ENCODE data around the gene SIK3. TPM values are rescaled to one million over a fixed set of nuclear protein-coding genes. Genes with fewer than 3 reads are reported as not detected.
"Not testable (repeated sequence)": the region's sequence is repeated elsewhere in the genome, so short reads cannot be mapped to it uniquely, and the experiment has no call there.

SIK3 gene
- total and polyA plus RNA-seq, 2 experiments from 2014 or later: 6.1 to 33.9 TPM

DNA sequence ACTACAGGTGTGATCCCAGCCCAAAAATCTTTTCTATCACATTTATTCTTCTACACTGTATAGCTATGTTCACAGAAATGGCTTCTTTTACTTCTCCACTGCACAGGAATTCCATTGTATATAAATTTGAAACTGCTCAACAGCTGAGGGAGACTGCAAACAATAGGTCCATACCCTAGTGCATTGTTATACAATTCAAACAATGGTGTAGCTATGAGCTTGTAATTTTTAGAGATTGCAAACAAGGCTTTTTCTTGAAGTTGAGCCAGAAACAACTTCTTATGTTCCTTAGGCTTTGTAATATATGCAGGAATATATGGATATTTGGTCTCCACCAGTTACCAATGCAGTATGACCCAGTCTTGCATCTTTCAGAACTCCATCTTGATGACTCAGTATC, 19.5 kb upstream of the SIK3 start:
- Mint-ChIP-seq H3K27ac (no peak overlapping the region), H3K4me1 (no peaks in the 10 kb centered on the region), H3K4me3 (no peak overlapping the region), H3K9me3 (no peaks in the 10 kb centered on the region), H3K36me3 (ENCODE audit: low read depth) (no peaks in the 10 kb centered on the region), H3K27me3 (ENCODE audit: insufficient read depth, low read depth, poor library complexity) (peaks cover 2% of the 10 kb centered on the region)
- no peaks in the 10 kb centered on the region for H3K27me3 ChIP-seq (ENCODE audit: insufficient read depth)
- H3K4me3 ChIP-seq: no peak overlapping the region
- no peak overlapping the region for H3K4me2 ChIP-seq
- H3K79me2 ChIP-seq (replicated peaks; ENCODE audit: insufficient read depth): no peaks in the 10 kb centered on the region
- no peaks in the 10 kb centered on the region for H3F3A ChIP-seq (replicated peaks; ENCODE audit: low read depth)
- H3K27ac ChIP-seq (ENCODE audit: low read depth): no peak overlapping the region
- no peaks in the 10 kb centered on the region for H3K9me2 ChIP-seq (ENCODE audit: insufficient read depth)
- no peak overlapping the region for H2AFZ ChIP-seq
- ATAC-seq (no peak), DNase-seq (ENCODE audit: low spot score) (no peak)
- no peaks in the 10 kb centered on the region for H3K4me1 ChIP-seq (ENCODE audit: insufficient read depth)
- no peaks in the 10 kb centered on the region for H3K36me3 ChIP-seq (ENCODE audit: insufficient read depth)
- H4K20me1 ChIP-seq (replicated peaks; ENCODE audit: insufficient read depth): no peaks in the 10 kb centered on the region
- TF ChIP-seq ZNF331 (CRISPR knock-in tag; IDR thresholded peaks at IDR 0.05; ENCODE audit: low read depth): no peak
- TF ChIP-seq, protein P1, sequence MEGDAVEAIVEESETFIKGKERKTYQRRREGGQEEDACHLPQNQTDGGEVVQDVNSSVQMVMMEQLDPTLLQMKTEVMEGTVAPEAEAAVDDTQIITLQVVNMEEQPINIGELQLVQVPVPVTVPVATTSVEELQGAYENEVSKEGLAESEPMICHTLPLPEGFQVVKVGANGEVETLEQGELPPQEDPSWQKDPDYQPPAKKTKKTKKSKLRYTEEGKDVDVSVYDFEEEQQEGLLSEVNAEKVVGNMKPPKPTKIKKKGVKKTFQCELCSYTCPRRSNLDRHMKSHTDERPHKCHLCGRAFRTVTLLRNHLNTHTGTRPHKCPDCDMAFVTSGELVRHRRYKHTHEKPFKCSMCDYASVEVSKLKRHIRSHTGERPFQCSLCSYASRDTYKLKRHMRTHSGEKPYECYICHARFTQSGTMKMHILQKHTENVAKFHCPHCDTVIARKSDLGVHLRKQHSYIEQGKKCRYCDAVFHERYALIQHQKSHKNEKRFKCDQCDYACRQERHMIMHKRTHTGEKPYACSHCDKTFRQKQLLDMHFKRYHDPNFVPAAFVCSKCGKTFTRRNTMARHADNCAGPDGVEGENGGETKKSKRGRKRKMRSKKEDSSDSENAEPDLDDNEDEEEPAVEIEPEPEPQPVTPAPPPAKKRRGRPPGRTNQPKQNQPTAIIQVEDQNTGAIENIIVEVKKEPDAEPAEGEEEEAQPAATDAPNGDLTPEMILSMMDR (conservative IDR thresholded peaks at IDR 0.05; ENCODE audit: low read depth in 2 of 2): no peak
- no peak for TF ChIP-seq JUNB (IDR thresholded peaks at IDR 0.05; ENCODE audit: unreplicated experiment)
- TF ChIP-seq EZH2phosphoT487 (IDR thresholded peaks at IDR 0.05; ENCODE audit: unreplicated experiment): no peak
- TF ChIP-seq, protein P2, sequence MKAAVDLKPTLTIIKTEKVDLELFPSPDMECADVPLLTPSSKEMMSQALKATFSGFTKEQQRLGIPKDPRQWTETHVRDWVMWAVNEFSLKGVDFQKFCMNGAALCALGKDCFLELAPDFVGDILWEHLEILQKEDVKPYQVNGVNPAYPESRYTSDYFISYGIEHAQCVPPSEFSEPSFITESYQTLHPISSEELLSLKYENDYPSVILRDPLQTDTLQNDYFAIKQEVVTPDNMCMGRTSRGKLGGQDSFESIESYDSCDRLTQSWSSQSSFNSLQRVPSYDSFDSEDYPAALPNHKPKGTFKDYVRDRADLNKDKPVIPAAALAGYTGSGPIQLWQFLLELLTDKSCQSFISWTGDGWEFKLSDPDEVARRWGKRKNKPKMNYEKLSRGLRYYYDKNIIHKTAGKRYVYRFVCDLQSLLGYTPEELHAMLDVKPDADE (IDR thresholded peaks at IDR 0.05): no peak
- no peak for TF ChIP-seq REST (IDR thresholded peaks at IDR 0.05; ENCODE audit: unreplicated experiment)
- TF ChIP-seq, protein P3, sequence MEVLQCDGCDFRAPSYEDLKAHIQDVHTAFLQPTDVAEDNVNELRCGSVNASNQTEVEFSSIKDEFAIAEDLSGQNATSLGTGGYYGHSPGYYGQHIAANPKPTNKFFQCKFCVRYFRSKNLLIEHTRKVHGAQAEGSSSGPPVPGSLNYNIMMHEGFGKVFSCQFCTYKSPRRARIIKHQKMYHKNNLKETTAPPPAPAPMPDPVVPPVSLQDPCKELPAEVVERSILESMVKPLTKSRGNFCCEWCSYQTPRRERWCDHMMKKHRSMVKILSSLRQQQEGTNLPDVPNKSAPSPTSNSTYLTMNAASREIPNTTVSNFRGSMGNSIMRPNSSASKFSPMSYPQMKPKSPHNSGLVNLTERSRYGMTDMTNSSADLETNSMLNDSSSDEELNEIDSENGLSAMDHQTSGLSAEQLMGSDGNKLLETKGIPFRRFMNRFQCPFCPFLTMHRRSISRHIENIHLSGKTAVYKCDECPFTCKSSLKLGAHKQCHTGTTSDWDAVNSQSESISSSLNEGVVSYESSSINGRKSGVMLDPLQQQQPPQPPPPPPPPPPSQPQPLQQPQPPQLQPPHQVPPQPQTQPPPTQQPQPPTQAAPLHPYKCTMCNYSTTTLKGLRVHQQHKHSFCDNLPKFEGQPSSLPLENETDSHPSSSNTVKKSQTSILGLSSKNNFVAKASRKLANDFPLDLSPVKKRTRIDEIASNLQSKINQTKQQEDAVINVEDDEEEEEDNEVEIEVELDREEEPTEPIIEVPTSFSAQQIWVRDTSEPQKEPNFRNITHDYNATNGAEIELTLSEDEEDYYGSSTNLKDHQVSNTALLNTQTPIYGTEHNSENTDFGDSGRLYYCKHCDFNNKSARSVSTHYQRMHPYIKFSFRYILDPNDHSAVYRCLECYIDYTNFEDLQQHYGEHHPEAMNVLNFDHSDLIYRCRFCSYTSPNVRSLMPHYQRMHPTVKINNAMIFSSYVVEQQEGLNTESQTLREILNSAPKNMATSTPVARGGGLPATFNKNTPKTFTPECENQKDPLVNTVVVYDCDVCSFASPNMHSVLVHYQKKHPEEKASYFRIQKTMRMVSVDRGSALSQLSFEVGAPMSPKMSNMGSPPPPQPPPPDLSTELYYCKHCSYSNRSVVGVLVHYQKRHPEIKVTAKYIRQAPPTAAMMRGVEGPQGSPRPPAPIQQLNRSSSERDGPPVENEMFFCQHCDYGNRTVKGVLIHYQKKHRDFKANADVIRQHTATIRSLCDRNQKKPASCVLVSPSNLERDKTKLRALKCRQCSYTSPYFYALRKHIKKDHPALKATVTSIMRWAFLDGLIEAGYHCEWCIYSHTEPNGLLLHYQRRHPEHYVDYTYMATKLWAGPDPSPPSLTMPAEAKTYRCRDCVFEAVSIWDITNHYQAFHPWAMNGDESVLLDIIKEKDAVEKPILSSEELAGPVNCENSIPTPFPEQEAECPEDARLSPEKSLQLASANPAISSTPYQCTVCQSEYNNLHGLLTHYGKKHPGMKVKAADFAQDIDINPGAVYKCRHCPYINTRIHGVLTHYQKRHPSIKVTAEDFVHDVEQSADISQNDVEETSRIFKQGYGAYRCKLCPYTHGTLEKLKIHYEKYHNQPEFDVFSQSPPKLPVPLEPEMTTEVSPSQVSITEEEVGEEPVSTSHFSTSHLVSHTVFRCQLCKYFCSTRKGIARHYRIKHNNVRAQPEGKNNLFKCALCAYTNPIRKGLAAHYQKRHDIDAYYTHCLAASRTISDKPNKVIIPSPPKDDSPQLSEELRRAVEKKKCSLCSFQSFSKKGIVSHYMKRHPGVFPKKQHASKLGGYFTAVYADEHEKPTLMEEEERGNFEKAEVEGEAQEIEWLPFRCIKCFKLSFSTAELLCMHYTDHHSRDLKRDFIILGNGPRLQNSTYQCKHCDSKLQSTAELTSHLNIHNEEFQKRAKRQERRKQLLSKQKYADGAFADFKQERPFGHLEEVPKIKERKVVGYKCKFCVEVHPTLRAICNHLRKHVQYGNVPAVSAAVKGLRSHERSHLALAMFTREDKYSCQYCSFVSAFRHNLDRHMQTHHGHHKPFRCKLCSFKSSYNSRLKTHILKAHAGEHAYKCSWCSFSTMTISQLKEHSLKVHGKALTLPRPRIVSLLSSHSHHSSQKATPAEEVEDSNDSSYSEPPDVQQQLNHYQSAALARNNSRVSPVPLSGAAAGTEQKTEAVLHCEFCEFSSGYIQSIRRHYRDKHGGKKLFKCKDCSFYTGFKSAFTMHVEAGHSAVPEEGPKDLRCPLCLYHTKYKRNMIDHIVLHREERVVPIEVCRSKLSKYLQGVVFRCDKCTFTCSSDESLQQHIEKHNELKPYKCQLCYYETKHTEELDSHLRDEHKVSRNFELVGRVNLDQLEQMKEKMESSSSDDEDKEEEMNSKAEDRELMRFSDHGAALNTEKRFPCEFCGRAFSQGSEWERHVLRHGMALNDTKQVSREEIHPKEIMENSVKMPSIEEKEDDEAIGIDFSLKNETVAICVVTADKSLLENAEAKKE (CRISPR knock-in tag; IDR thresholded peaks at IDR 0.05): no peak
- no peak for TF ChIP-seq ZNF114 (CRISPR knock-in tag; IDR thresholded peaks at IDR 0.05)

- H3K4me3 ChIP-seq; H3K36me3 Mint-ChIP-seq (ENCODE audit: low read depth); H4K20me1 ChIP-seq (replicated peaks; ENCODE audit: insufficient read depth); H3F3A ChIP-seq (replicated peaks; ENCODE audit: low read depth); H3K9me3 Mint-ChIP-seq; H3K9me2 ChIP-seq (ENCODE audit: insufficient read depth); H3K79me2 ChIP-seq (replicated peaks; ENCODE audit: insufficient read depth); H3K36me3 ChIP-seq (ENCODE audit: insufficient read depth); H3K27me3 Mint-ChIP-seq (ENCODE audit: insufficient read depth, low read depth, poor library complexity); H3K4me1 ChIP-seq (ENCODE audit: insufficient read depth); DNase-seq (ENCODE audit: low spot score); H3K27ac Mint-ChIP-seq; H3K4me3 Mint-ChIP-seq; H3K27ac ChIP-seq (ENCODE audit: low read depth); ATAC-seq; H3K4me2 ChIP-seq; H3K27me3 ChIP-seq (ENCODE audit: insufficient read depth); H3K4me1 Mint-ChIP-seq; H2AFZ ChIP-seq: not testable (repeated sequence)
These were observed 14.7 kb upstream of the SIK3 start for GRCh38 chr11:117112939-117113338.

Data from GM23338 (cell line).